Measurements from ENCODE around the gene FAM78B. TPM values are rescaled to one million over a fixed set of nuclear protein-coding genes. Genes with fewer than 3 reads are reported as not detected.

FAM78B gene
- total RNA-seq, 1 experiment from 2014 or later: 0.41 TPM

DNA sequence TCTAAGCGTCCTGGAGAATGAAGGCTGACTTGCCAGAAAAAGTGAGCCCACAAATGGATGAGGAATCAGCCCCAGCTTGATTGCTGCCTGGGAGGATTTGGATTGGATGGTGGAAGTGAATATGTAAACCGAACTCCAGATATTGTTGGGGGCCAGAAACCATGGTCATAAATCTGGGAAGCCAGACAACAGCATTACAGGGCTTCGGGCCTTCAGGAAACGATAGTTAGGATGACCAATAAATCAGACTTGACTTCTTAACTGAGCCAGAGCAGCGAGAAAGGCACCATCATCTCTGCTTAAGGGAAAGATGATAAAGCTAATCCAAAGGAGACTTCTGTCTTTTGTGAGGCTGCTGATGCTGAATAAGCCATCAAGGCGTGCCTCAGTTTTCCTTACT is 26.6 kb downstream of the FAM78B start:
- Histone ChIP-seq H3K4me1 (ENCODE audit: control insufficient read depth, insufficient read depth, low read length) (no peaks in the 10 kb centered on the region), H3K27ac (ENCODE audit: low read length) (no peak overlapping the region), H3K27me3 (ENCODE audit: control insufficient read depth, insufficient read depth, low read length) (no peaks in the 10 kb centered on the region), H3K9me3 (ENCODE audit: control insufficient read depth, insufficient read depth, low read depth, low read length) (no peaks in the 10 kb centered on the region), H3K4me3 (ENCODE audit: low read depth in 2 of 2, low read length in 2 of 2) (no peak overlapping the region), H3K36me3 (ENCODE audit: control insufficient read depth, insufficient read depth, low read length) (no peaks in the 10 kb centered on the region)
- DNase-seq (ENCODE audit: low read depth, low spot score) (no peak), ATAC-seq (no peak)
- intact Hi-C loops (cut with micrococcal nuclease; ENCODE audit: unreplicated experiment) (no loop called here), in situ Hi-C loops (cut with HindIII; ENCODE audit: low pct_unique_long_range_greater_than_20kb, low sequenced_read_pairs) (no loop called here)
- TF ChIP-seq SIN3A (IDR thresholded peaks at IDR 0.05; ENCODE audit: borderline replicate concordance, insufficient read depth, low read depth, low read length) (no peak), POLR2AphosphoS5 (IDR thresholded peaks at IDR 0.05; ENCODE audit: low read depth, low read length) (no peak), TCF7L2 (IDR thresholded peaks at IDR 0.05; ENCODE audit: low read depth, low read length) (no peak)
- TF ChIP-seq, protein P1, sequence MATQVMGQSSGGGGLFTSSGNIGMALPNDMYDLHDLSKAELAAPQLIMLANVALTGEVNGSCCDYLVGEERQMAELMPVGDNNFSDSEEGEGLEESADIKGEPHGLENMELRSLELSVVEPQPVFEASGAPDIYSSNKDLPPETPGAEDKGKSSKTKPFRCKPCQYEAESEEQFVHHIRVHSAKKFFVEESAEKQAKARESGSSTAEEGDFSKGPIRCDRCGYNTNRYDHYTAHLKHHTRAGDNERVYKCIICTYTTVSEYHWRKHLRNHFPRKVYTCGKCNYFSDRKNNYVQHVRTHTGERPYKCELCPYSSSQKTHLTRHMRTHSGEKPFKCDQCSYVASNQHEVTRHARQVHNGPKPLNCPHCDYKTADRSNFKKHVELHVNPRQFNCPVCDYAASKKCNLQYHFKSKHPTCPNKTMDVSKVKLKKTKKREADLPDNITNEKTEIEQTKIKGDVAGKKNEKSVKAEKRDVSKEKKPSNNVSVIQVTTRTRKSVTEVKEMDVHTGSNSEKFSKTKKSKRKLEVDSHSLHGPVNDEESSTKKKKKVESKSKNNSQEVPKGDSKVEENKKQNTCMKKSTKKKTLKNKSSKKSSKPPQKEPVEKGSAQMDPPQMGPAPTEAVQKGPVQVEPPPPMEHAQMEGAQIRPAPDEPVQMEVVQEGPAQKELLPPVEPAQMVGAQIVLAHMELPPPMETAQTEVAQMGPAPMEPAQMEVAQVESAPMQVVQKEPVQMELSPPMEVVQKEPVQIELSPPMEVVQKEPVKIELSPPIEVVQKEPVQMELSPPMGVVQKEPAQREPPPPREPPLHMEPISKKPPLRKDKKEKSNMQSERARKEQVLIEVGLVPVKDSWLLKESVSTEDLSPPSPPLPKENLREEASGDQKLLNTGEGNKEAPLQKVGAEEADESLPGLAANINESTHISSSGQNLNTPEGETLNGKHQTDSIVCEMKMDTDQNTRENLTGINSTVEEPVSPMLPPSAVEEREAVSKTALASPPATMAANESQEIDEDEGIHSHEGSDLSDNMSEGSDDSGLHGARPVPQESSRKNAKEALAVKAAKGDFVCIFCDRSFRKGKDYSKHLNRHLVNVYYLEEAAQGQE (IDR thresholded peaks at IDR 0.05; ENCODE audit: insufficient read depth in 1 of 2, low read depth in 2 of 2, low read length in 1 of 2): no peak
- TF ChIP-seq, protein P2, sequence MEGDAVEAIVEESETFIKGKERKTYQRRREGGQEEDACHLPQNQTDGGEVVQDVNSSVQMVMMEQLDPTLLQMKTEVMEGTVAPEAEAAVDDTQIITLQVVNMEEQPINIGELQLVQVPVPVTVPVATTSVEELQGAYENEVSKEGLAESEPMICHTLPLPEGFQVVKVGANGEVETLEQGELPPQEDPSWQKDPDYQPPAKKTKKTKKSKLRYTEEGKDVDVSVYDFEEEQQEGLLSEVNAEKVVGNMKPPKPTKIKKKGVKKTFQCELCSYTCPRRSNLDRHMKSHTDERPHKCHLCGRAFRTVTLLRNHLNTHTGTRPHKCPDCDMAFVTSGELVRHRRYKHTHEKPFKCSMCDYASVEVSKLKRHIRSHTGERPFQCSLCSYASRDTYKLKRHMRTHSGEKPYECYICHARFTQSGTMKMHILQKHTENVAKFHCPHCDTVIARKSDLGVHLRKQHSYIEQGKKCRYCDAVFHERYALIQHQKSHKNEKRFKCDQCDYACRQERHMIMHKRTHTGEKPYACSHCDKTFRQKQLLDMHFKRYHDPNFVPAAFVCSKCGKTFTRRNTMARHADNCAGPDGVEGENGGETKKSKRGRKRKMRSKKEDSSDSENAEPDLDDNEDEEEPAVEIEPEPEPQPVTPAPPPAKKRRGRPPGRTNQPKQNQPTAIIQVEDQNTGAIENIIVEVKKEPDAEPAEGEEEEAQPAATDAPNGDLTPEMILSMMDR (IDR thresholded peaks at IDR 0.05): no peak
- POLR2A ChIA-PET: no interaction called here
- BruUV-seq (replicated peaks): no TSS peak
- CTCF ChIA-PET: interaction anchor here (0.6 kb wide), 1 partner anchor 211 kb away, joined by 5 read pairs; no protein-coding TSS in a partner anchor

DNA sequence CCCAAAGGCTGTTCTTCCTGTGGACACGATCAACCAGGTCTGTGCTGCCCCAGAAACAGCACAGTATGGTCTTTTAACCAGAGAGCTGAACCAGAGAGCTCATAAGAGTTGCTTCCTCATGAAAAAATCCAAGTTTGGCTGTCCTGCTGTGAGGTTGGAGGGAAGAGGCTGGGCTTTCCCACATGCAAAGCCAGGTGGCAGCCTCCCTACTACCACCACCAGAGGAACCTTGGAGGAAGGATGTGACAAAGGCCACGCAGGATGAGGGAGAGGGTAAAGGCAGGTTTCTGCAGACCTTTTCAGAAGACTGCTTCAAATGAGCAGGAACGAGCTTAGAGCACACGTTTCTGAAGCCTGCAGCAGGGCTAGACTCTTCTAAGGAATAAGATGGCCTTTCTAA is 27.1 kb downstream of the FAM78B start:
- no peak for ATAC-seq
- ChIA-PET CTCF (no interaction called here), POLR2A (no interaction called here)
- no peak for DNase-seq (ENCODE audit: low read depth, low spot score)
- in situ Hi-C loops (cut with HindIII; ENCODE audit: low pct_unique_long_range_greater_than_20kb, low sequenced_read_pairs) (no loop called here), intact Hi-C loops (cut with micrococcal nuclease; ENCODE audit: unreplicated experiment) (no loop called here)
- Histone ChIP-seq H3K9me3 (ENCODE audit: control insufficient read depth, insufficient read depth, low read depth, low read length) (no peaks in the 10 kb centered on the region), H3K4me3 (ENCODE audit: low read depth in 2 of 2, low read length in 2 of 2) (no peak overlapping the region), H3K36me3 (ENCODE audit: control insufficient read depth, insufficient read depth, low read length) (no peaks in the 10 kb centered on the region), H3K27me3 (ENCODE audit: control insufficient read depth, insufficient read depth, low read length) (0 out of 2 replicates have a peak, but pooled peaks cover 1% of the 10 kb centered on the region), H3K4me1 (ENCODE audit: control insufficient read depth, insufficient read depth, low read length) (no peaks in the 10 kb centered on the region), H3K27ac (ENCODE audit: low read length) (no peak overlapping the region)
- no TSS peak for BruUV-seq (replicated peaks)
- TF ChIP-seq, protein P2 (IDR thresholded peaks at IDR 0.05): no peak
- TF ChIP-seq TCF7L2 (IDR thresholded peaks at IDR 0.05; ENCODE audit: low read depth, low read length): no peak
- TF ChIP-seq, protein P1 (IDR thresholded peaks at IDR 0.05; ENCODE audit: insufficient read depth in 1 of 2, low read depth in 2 of 2, low read length in 1 of 2): no peak
- TF ChIP-seq POLR2AphosphoS5 (IDR thresholded peaks at IDR 0.05; ENCODE audit: low read depth, low read length): no peak
- TF ChIP-seq SIN3A (IDR thresholded peaks at IDR 0.05; ENCODE audit: borderline replicate concordance, insufficient read depth, low read depth, low read length): no peak
